ENCODE data around the gene PSMB1. TPM values are rescaled to one million over a fixed set of nuclear protein-coding genes. Genes with fewer than 3 reads are reported as not detected.
"Not testable (repeated sequence)": the region's sequence is repeated elsewhere in the genome, so short reads cannot be mapped to it uniquely, and the experiment has no call there.

Gene PSMB1
- total RNA-seq, 1 donor from 2014 or later = 158 TPM

DNA sequence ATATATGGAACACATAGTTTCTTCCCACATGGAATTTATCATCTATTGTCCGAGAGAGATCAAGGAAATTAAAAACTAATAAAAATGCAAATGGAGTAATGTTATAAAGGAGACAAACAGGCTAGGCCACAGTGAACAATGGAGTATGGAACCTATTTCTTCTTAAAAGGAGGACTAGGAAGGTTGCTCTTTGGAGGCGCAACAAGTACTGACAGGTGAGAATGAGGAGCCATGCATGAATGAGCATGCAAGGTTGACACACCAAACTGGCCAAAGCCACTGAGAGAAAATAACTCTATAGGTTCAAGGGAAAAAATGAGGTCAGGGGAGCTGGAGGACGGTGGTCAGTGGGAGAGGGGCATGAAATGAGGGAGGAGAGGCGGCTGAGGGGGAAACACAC, 40.9 kb downstream of the PSMB1 start:
- Mint-ChIP-seq H3K9me3 (no peaks in the 10 kb centered on the region), H3K4me1 (ENCODE audit: unreplicated experiment) (no peaks in the 10 kb centered on the region), H3K27ac (no peak overlapping the region), H3K4me3 (no peak overlapping the region), H3K27me3 (peaks cover 7% of the 10 kb centered on the region), H3K36me3 (no peaks in the 10 kb centered on the region)
- DNase-seq (ENCODE audit: extremely low spot score, unreplicated experiment) = no peak
- TF ChIP-seq, protein P1, sequence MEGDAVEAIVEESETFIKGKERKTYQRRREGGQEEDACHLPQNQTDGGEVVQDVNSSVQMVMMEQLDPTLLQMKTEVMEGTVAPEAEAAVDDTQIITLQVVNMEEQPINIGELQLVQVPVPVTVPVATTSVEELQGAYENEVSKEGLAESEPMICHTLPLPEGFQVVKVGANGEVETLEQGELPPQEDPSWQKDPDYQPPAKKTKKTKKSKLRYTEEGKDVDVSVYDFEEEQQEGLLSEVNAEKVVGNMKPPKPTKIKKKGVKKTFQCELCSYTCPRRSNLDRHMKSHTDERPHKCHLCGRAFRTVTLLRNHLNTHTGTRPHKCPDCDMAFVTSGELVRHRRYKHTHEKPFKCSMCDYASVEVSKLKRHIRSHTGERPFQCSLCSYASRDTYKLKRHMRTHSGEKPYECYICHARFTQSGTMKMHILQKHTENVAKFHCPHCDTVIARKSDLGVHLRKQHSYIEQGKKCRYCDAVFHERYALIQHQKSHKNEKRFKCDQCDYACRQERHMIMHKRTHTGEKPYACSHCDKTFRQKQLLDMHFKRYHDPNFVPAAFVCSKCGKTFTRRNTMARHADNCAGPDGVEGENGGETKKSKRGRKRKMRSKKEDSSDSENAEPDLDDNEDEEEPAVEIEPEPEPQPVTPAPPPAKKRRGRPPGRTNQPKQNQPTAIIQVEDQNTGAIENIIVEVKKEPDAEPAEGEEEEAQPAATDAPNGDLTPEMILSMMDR (conservative IDR thresholded peaks at IDR 0.05) = no peak

DNA sequence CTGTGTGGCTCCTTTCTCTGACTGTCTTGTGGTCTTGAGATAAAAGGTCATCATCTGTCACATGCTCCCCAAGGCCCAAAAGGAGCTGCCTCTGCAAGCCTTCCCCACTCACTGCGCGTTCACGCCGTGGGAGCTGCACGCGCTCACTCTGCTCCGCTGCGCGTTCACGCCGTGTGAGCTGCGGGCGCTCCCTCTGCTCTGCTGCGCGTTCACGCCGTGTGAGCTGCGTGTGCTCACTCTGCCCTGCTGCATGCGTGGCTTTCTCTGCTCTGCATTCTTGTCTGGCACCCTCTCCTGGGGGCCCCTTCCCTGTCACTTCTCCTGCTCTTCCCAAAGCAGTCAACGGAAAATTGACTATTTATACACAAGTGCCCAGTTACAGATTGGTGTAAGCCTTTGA, 42.5 kb downstream of the PSMB1 start:
- no peak overlapping the region for H3K4me3 Mint-ChIP-seq
- H3K27me3 Mint-ChIP-seq = peaks cover 4% of the 10 kb centered on the region
- no peaks in the 10 kb centered on the region for H3K9me3 Mint-ChIP-seq
- no peaks in the 10 kb centered on the region for H3K36me3 Mint-ChIP-seq
- no peak overlapping the region for H3K27ac Mint-ChIP-seq
- TF ChIP-seq, protein P1 (conservative IDR thresholded peaks at IDR 0.05) = no peak
- no peaks in the 10 kb centered on the region for H3K4me1 Mint-ChIP-seq (ENCODE audit: unreplicated experiment)
- no peak for DNase-seq (ENCODE audit: extremely low spot score, unreplicated experiment)

DNA sequence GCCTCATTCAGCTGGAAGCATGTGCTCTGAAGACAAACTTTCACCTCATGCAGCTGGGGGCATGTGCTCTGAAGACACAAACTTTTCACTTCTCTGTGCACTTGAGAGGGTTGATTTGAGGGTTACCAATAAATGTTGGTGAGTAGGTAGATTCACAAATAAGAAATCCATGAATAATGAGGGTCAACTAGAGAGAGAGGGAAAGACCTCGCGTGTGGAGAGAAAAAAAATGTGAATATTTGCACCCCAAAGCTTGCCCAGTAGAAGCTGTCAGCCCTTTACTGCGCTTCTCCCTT, 43.4 kb downstream of the PSMB1 start:
- Mint-ChIP-seq H3K27ac (no peak overlapping the region), H3K9me3 (no peaks in the 10 kb centered on the region), H3K4me1 (ENCODE audit: unreplicated experiment) (no peaks in the 10 kb centered on the region), H3K36me3 (no peaks in the 10 kb centered on the region), H3K27me3 (peaks cover 10% of the 10 kb centered on the region), H3K4me3 (no peak overlapping the region)
- TF ChIP-seq, protein P1 (conservative IDR thresholded peaks at IDR 0.05) = no peak
- no peak for DNase-seq (ENCODE audit: extremely low spot score, unreplicated experiment)

DNA sequence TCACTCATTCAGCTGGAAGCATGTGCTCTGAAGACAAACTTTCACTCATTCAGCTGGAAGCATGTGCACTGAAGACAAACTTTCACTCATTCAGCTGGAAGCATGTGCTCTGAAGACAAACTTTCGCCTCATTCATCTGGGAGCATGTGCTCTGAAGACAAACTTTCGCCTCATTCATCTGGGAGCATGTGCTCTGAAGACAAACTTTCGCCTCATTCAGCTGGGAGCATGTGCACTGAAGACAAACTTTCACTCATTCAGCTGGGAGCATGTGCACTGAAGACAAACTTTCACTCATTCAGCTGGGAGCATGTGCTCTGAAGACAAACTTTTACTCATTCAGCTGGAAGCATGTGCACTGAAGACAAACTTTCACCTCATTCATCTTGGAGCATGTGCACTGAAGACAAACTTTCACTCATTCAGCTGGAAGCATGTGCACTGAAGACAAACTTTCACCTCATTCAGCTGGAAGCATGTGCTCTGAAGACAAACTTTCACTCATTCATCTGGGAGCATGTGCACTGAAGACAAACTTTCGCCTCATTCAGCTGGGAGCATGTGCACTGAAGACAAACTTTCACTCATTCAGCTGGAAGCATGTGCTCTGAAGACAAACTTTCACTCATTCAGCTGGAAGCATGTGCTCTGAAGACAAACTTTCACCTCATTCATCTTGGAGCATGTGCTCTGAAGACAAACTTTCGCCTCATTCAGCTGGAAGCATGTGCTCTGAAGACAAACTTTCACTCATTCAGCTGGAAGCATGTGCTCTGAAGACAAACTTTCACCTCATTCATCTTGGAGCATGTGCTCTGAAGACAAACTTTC, 44.0 kb downstream of the PSMB1 start:
- H3K9me3 Mint-ChIP-seq; DNase-seq (ENCODE audit: extremely low spot score, unreplicated experiment); H3K4me3 Mint-ChIP-seq; H3K36me3 Mint-ChIP-seq; H3K4me1 Mint-ChIP-seq (ENCODE audit: unreplicated experiment); H3K27ac Mint-ChIP-seq: not testable (repeated sequence)
- H3K27me3 Mint-ChIP-seq = peaks cover 10% of the 10 kb centered on the region

DNA sequence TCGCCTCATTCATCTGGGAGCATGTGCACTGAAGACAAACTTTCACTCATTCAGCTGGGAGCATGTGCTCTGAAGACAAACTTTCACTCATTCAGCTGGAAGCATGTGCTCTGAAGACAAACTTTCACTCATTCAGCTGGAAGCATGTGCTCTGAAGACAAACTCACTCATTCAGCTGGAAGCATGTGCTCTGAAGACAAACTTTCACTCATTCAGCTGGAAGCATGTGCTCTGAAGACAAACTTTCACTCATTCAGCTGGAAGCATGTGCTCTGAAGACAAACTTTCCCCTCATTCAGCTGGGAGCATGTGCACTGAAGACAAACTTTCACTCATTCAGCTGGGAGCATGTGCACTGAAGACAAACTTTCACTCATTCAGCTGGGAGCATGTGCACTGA, 44.8 kb downstream of the PSMB1 start:
- H3K9me3 Mint-ChIP-seq; DNase-seq (ENCODE audit: extremely low spot score, unreplicated experiment); H3K27ac Mint-ChIP-seq; H3K36me3 Mint-ChIP-seq; H3K4me3 Mint-ChIP-seq; H3K4me1 Mint-ChIP-seq (ENCODE audit: unreplicated experiment): not testable (repeated sequence)
- peaks cover 11% of the 10 kb centered on the region for H3K27me3 Mint-ChIP-seq

DNA sequence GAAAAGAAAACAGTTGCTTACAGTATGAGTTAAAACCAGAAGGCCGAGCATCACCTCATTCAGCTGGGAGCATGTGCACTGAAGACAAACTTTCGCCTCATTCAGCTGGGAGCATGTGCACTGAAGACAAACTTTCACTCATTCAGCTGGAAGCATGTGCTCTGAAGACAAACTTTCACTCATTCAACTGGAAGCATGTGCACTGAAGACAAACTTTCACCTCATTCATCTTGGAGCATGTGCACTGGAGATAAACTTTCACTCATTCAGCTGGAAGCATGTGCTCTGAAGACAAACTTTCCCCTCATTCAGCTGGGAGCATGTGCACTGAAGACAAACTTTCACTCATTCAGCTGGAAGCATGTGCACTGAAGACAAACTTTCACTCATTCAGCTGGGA, 45.4 kb downstream of the PSMB1 start:
- not testable (repeated sequence) for H3K4me3 Mint-ChIP-seq

DNA sequence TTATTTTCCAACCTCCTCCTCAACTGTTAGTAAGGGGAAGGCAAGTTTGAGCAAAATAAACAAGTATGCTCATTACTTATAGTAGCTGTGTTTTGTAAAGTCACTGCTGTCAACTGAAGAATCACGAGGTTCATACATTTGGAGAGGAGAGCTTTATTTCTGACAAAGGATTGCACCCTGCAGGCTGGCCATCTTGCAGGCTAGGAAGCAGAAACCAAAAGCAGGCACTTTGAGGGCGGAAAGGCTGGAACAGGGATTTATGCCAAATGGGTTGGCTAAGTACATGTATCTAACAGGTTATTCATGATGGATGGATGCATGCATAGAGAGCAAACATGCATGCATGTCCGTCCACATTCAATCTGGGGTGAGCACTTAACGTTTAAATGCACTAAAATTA, 46.7 kb downstream of the PSMB1 start:
- DNase-seq (ENCODE audit: extremely low spot score, unreplicated experiment) = no peak
- H3K4me1 Mint-ChIP-seq (ENCODE audit: unreplicated experiment) = no peaks in the 10 kb centered on the region
- TF ChIP-seq, protein P1 (conservative IDR thresholded peaks at IDR 0.05) = no peak
- no peak overlapping the region for H3K27ac Mint-ChIP-seq
- H3K4me3 Mint-ChIP-seq = no peak overlapping the region
- H3K36me3 Mint-ChIP-seq = no peaks in the 10 kb centered on the region
- peaks cover 7% of the 10 kb centered on the region for H3K9me3 Mint-ChIP-seq
- H3K27me3 Mint-ChIP-seq = peaks cover 22% of the 10 kb centered on the region

More for the DNA sequence above, 45.4 kb downstream of the PSMB1 start:
- not testable (repeated sequence) for H3K9me3 Mint-ChIP-seq; DNase-seq (ENCODE audit: extremely low spot score, unreplicated experiment); H3K4me1 Mint-ChIP-seq (ENCODE audit: unreplicated experiment); H3K27ac Mint-ChIP-seq; H3K36me3 Mint-ChIP-seq
- peaks cover 14% of the 10 kb centered on the region for H3K27me3 Mint-ChIP-seq
